Bronchial smooth muscle cell (primary cell): ENCODE results near the gene ANKIB1. TPM values are rescaled to one million over a fixed set of nuclear protein-coding genes. Genes with fewer than 3 reads are reported as not detected.

Source experiments
- total RNA-seq: library from RNA; depleted of rRNA; stranded (reverse); fragments of >200 nt; gene quantifications from 2 replicates; pipeline ENCODE4 v1.2.1, GENCODE V29; 2014

Gene ANKIB1
- 39.0 and 41.3 TPM in 2 replicates for total RNA-seq

GRCh38 chr7:92245487-92246359 is at the start of gene ANKIB1, which contains the start of gene KRIT1:
Gene ANKIB1 (plus strand): TSS chr7:92245974. CDS start chr7:92294979, 49,005 bp downstream.
Gene KRIT1 (minus strand): TSS chr7:92245914. CDS start chr7:92242135, 3,779 bp downstream.

GRCh38 chr7:92447345-92448204 is 201.8 kb downstream of the ANKIB1 start, which contains the start of gene GATAD1:
Gene GATAD1 (plus strand): TSS chr7:92447482. CDS start chr7:92447730, 248 bp downstream.

Other genes starting within 250 kb of the ANKIB1 start
- 111 and 154 TPM in 2 replicates for gene CYP51A1, start 111.5 kb upstream of the ANKIB1 start, total RNA-seq
- under 0.01 TPM in 1 of 2 replicates, not detected in the other for gene LRRD1, start 66.8 kb upstream of the ANKIB1 start, total RNA-seq
- gene KRIT1, start 60 bp upstream of the ANKIB1 start, total RNA-seq: 28.9 and 40.2 TPM in 2 replicates
- 13.7 and 23.0 TPM in 2 replicates for gene GATAD1, start 201.5 kb downstream of the ANKIB1 start, total RNA-seq
- gene ERVW-1, start 232.0 kb downstream of the ANKIB1 start, total RNA-seq: not detected in 2 replicates